ENCODE data around the gene BRINP2.

GRCh38 chr1:177164380-177165068 lies 6.2 kb upstream of the BRINP2 start, which contains the start of gene ASTN1:
- TF ChIP-seq, protein P1, sequence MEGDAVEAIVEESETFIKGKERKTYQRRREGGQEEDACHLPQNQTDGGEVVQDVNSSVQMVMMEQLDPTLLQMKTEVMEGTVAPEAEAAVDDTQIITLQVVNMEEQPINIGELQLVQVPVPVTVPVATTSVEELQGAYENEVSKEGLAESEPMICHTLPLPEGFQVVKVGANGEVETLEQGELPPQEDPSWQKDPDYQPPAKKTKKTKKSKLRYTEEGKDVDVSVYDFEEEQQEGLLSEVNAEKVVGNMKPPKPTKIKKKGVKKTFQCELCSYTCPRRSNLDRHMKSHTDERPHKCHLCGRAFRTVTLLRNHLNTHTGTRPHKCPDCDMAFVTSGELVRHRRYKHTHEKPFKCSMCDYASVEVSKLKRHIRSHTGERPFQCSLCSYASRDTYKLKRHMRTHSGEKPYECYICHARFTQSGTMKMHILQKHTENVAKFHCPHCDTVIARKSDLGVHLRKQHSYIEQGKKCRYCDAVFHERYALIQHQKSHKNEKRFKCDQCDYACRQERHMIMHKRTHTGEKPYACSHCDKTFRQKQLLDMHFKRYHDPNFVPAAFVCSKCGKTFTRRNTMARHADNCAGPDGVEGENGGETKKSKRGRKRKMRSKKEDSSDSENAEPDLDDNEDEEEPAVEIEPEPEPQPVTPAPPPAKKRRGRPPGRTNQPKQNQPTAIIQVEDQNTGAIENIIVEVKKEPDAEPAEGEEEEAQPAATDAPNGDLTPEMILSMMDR (conservative IDR thresholded peaks at IDR 0.05 in 1 of 2, IDR thresholded peaks at IDR 0.05 in 1 of 2; ENCODE audit: extremely low read depth in 1 of 2, insufficient read depth in 1 of 2, low read depth in 1 of 2, low read length in 2 of 2): no peak
- TF ChIP-seq EZH2 (IDR thresholded peaks at IDR 0.05; ENCODE audit: borderline replicate concordance, low read length): peak; percentile 57

All from mammary epithelial cell (primary cell).